GM12878 (cell line): ENCODE measurements around the gene KLHL20. TPM values are rescaled to one million over a fixed set of nuclear protein-coding genes. Genes with fewer than 3 reads are reported as not detected.
A peak's percentile ranks its signal among the peaks of the same experiment; 100 is the strongest.

Source experiments
- ATAC-seq: fragments of 200-7000 bp; cut with Tn5 transposase; 3 replicates; pipeline ENCODE4 v1.9.1; 2020; ENCODE audit warnings: mild to moderate bottlenecking, moderate library complexity
- BruUV-seq: library from RNA; stranded (reverse); fragments of 400-500 nt; replicated peaks from 2 replicates; lab custom pipeline; 2021; lab: Mats Ljungman, UMichigan
- CTCF ChIA-PET: fragments of 300-600 bp; sonication (Branson Sonifier 250); formaldehyde crosslinking; extraction: SDS; loops from one replicate; lab custom pipeline; 2021; ENCODE audit warnings: inconsistent platforms; lab: Yijun Ruan, JAX
- POLR2A ChIA-PET: fragments of 350-600 bp; formaldehyde crosslinking; extraction: SDS; loops from one replicate; lab custom pipeline; 2021; ENCODE audit warnings: inconsistent platforms; lab: Charles Lee
- RAD21 ChIA-PET: fragments of 300-600 bp; sonication (Branson Sonifier 250); formaldehyde crosslinking; loops from one replicate; lab custom pipeline; 2023; ENCODE audit warnings: antibody characterized with exemption; ENCODE audit not compliant: unreplicated experiment; lab: Charles Lee
- SMC1A ChIA-PET: fragments of 300-600 bp; sonication (Branson Sonifier 250); formaldehyde crosslinking; loops from one replicate; lab custom pipeline; 2023; ENCODE audit not compliant: unreplicated experiment, uncharacterized antibody; lab: Charles Lee
- DNase-seq: peaks from one replicate; pipeline ENCODE4 v3.0.0-alpha.2; 2011; ENCODE audit warnings: low read depth, low spot score
- FAIRE-seq: peaks from 3 replicates; lab custom pipeline; 2011; peaks lifted over from hg19 to GRCh38; lab: Jason Lieb, UNC
- H2AFZ ChIP-seq: 2 replicates; pipeline ENCODE4 v1.6.0; 2011; ENCODE audit warnings: low read depth, low read length, control low read depth; ENCODE audit not compliant: control insufficient read depth
- H3K27ac ChIP-seq: 2 replicates; pipeline ENCODE4 v1.5.1; 2011; ENCODE audit warnings: control low read depth; ENCODE audit not compliant: control insufficient read depth, insufficient read depth
- H3K27me3 ChIP-seq, 2 experiments: replicated peaks in 1 of 2; 2 replicates each; pipeline versions ENCODE4 v1.6.0 to v1.6.1; 2011; ENCODE audit warnings: low read length in 1 of 2; ENCODE audit not compliant: control insufficient read depth in 2 of 2, insufficient read depth in 2 of 2
- H3K36me3 ChIP-seq, 2 experiments: 2 replicates each; pipeline ENCODE4 v1.5.1; 2011; ENCODE audit warnings: low read length in 1 of 2; ENCODE audit not compliant: control insufficient read depth in 2 of 2, insufficient read depth in 2 of 2
- H3K4me1 ChIP-seq: 2 replicates; pipeline ENCODE4 v1.6.1; 2011; ENCODE audit warnings: mild to moderate bottlenecking, low read length, moderate library complexity, mixed read lengths; ENCODE audit not compliant: control insufficient read depth, insufficient read depth
- H3K4me2 ChIP-seq: 2 replicates; pipeline ENCODE4 v1.6.0; 2011; ENCODE audit warnings: control low read depth; ENCODE audit not compliant: control insufficient read depth, insufficient read depth
- H3K4me3 ChIP-seq: fragments of 200-600 bp; sonication (generic); 2 replicates; pipeline ENCODE4 v1.5.1; 2016
- H3K79me2 ChIP-seq: 2 replicates; pipeline ENCODE4 v1.6.0; 2011; ENCODE audit warnings: low read length; ENCODE audit not compliant: control insufficient read depth, insufficient read depth
- H3K9ac ChIP-seq: 2 replicates; pipeline ENCODE4 v1.8.0; 2011; ENCODE audit warnings: low read length, control low read depth, mixed read lengths; ENCODE audit not compliant: control insufficient read depth, insufficient read depth
- H3K9me3 ChIP-seq: replicated peaks from 3 replicates; pipeline ENCODE4 v1.5.1; 2011; ENCODE audit warnings: mild to moderate bottlenecking, low read length; ENCODE audit not compliant: control insufficient read depth, insufficient read depth
- H4K20me1 ChIP-seq: 2 replicates; pipeline ENCODE4 v1.6.0; 2011; ENCODE audit not compliant: control insufficient read depth, insufficient read depth
- BCL11A ChIP-seq: IDR thresholded peaks from 2 replicates; pipeline ENCODE4 v1.6.1; 2011; ENCODE audit warnings: low read depth, low read length
- BRCA1 ChIP-seq: IDR thresholded peaks from 2 replicates; pipeline ENCODE4 v1.6.1; 2011; ENCODE audit warnings: low read depth, low read length, improper control_type of control experiment
- ELK1 ChIP-seq: IDR thresholded peaks from 2 replicates; pipeline ENCODE4 v1.6.1; 2012; ENCODE audit warnings: low read depth, low read length, improper control_type of control experiment
- GATAD2B ChIP-seq: fragments of 450-650 bp; conservative IDR thresholded peaks from 2 replicates; pipeline ENCODE4 v1.6.1; 2017; ENCODE audit warnings: low read depth, mild to moderate bottlenecking, moderate library complexity
- HCFC1 ChIP-seq: fragments of 150-350 bp; IDR thresholded peaks from 2 replicates; pipeline ENCODE4 v1.6.1; 2014; ENCODE audit warnings: low read length
- NFYB ChIP-seq: IDR thresholded peaks from 2 replicates; pipeline ENCODE4 v1.6.1; 2011; ENCODE audit warnings: low read depth, mild to moderate bottlenecking, low read length, improper control_type of control experiment, moderate library complexity; ENCODE audit not compliant: insufficient read depth
- NKRF ChIP-seq: fragments of 450-650 bp; conservative IDR thresholded peaks from 2 replicates; pipeline ENCODE4 v1.6.1; 2017; ENCODE audit warnings: mild to moderate bottlenecking, moderate library complexity
- NR2C1 ChIP-seq: fragments of 450-650 bp; IDR thresholded peaks from 2 replicates; pipeline ENCODE4 v1.6.1; 2017; ENCODE audit warnings: antibody characterized with exemption, mild to moderate bottlenecking, moderate library complexity
- RAD21 ChIP-seq: IDR thresholded peaks from 2 replicates; pipeline ENCODE4 v1.6.1; 2011; ENCODE audit warnings: mild to moderate bottlenecking, low read depth, low read length, moderate library complexity; ENCODE audit not compliant: insufficient read depth
- RCOR1 ChIP-seq: conservative IDR thresholded peaks from 2 replicates; pipeline ENCODE4 v1.6.1; 2012; ENCODE audit warnings: low read depth, low read length, improper control_type of control experiment
- TAF1 ChIP-seq: IDR thresholded peaks from 2 replicates; pipeline ENCODE4 v1.6.1; 2011; ENCODE audit warnings: mild to moderate bottlenecking, low read depth, low read length, borderline replicate concordance
- WGBS: methylation state at CpG from one replicate; pipeline ENCODE4 v1.1.6; 2016; ENCODE audit warnings: low lambda C conversion rate; ENCODE audit not compliant: insufficient replicate concordance, insufficient coverage; ENCODE audit errors: missing lambda C conversion rate; 5-methylcytosine and 5-hydroxymethylcytosine counted together
- in situ Hi-C: fragments of 300-500 bp; cut with MboI; formaldehyde crosslinking; loops from 9 replicates; pipeline ENCODE4 v1.14.3; 2018; ENCODE audit warnings: mixed read lengths
- intact Hi-C: fragments of 100-400 bp; cut with micrococcal nuclease; formaldehyde crosslinking; loops from one replicate; pipeline ENCODE4 v1.14.2; 2022; ENCODE audit not compliant: unreplicated experiment
- polyA plus RNA-seq, 11 experiments: library from polyadenylated mRNA; depleted of rRNA in 4 of 11; unstranded in 6 of 11; stranded (reverse) in 5 of 11; fragments of >200 nt; fragmentation: Nextera tagmentation in 4 of 11; fragmentation: Illumina TruSeq in 1 of 11; extraction: Ambion mirVana in 4 of 11; extraction: Trizol in 1 of 11; gene quantifications; 1 replicate in 1 of 11; 2 replicates in 10 of 11; pipeline versions ENCODE4 v1.2.1 to v1.2.3, GENCODE V29; 2011 to 2016; ENCODE audit warnings: inconsistent platforms in 2 of 11, missing spikeins in 2 of 11, low read depth in 1 of 11
- total RNA-seq, 4 experiments: library from RNA; depleted of rRNA in 3 of 4; stranded (reverse); fragments of >200 nt in 3 of 4; fragmentation: Illumina TruSeq in 1 of 4; extraction: Trizol in 1 of 4; gene quantifications; 2 replicates each; pipeline versions ENCODE4 v1.2.1 to v1.2.3, GENCODE V29; 2013 to 2021
- TF ChIP-seq, protein P1 (sequence below): fragments of 450-650 bp; IDR thresholded peaks from 2 replicates; pipeline ENCODE4 v1.6.1; 2018; ENCODE audit warnings: borderline replicate concordance, mild to moderate bottlenecking; ENCODE audit not compliant: partially characterized antibody
- TF ChIP-seq, protein P2 (sequence below): fragments of 450-650 bp; IDR thresholded peaks from 2 replicates; pipeline ENCODE4 v1.6.1; 2017; ENCODE audit warnings: mild to moderate bottlenecking, low read depth, inconsistent platforms; ENCODE audit not compliant: poor library complexity, severe bottlenecking

KLHL20 gene
- total and polyA plus RNA-seq, 10 of the 15 experiments (the other 5 are each of a cell fraction or from before 2014, with no cell fraction given): 3.8 to 14.0 (median 10.0) TPM

DNA sequence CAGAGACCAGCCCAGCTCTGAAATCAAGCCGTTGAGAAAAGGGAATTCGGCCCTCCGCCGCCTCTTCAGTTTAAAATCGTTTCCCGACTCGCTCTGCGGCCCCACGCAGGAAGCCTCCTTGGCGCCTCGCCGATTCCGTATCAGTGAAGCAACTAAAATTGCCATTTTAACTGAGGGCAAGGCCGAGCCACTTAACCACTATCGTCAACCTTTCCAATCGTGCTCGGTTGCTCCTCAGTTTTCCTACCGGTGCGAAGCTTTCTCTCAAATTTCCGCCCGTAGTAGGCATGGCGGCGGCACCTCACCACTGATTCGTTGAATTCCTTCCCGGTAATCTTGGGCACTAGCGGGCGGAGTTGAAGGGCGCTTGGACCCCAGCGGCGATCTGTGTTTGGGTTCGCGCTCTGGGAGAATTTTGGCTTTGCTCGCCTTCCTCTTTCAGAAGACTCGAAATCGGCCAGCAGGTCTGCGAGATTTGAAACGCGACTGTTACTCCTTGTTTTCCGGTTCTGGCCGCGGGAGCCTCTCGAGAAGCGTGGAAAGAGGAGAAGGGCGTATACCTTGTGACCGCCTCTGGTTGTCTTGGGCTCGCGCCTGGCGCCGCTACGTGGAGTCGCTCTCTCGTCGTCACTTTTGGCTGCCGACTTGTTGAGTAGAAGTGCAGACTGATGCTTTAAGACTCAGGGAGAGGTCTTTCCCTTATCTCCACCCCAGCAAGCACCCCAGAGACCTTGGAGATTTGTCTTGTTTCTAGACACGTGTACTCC, 109.7 kb downstream of the KLHL20 start, which contains the start of the genes CENPL and DARS2:
CENPL (minus strand) TSS at position 569 of the 767 bp plus-strand sequence. CDS start 13,584 bp downstream, outside the sequence.
DARS2 (plus strand) TSS at position 359 of the 767 bp plus-strand sequence. CDS start 557 bp downstream, outside the sequence.
- POLR2A ChIA-PET: interaction anchor here (0.7 to 2.9 kb wide), 6 partner anchors 40 to 348 kb away, joined by 3 to 17 read pairs (median 4); partner anchors contain the start of genes GAS5, KLHL20, PRDX6 and ZBTB37
- in situ Hi-C loops (loop anchor here (5.0 to 10.0 kb wide), 2 partner anchors 392 to 1080 kb away; no protein-coding TSS in a partner anchor), intact Hi-C loops (loop anchor here (1.0 to 10.0 kb wide), 8 partner anchors 44 to 1170 kb away; partner anchors contain the start of genes CACYBP, KLHL20, PRDX6 and TNFSF4)
- Histone ChIP-seq H2AFZ (peak within 1 kb of the TSS; percentile 87), H3K79me2 (peaks cover 50% of the 10 kb centered on the region), H3K27me3 (no peaks in the 10 kb centered on the region), H4K20me1 (no peaks in the 10 kb centered on the region), H3K4me2 (peak within 1 kb of the TSS; percentile 48), H3K36me3 (no peaks in the 10 kb centered on the region; a peak in 2 of 4 replicates), H3K27ac (peak within 1 kb of the TSS; percentile 91), H3K9me3 (no peaks in the 10 kb centered on the region), H3K4me3 (peak within 1 kb of the TSS; percentile 92), H3K4me1 (no peaks in the 10 kb centered on the region; the same call in 1 of the 2 replicates), H3K9ac (peak within 1 kb of the TSS; percentile 93)
- CTCF ChIA-PET: interaction anchor here (0.6 to 3.3 kb wide), 16 partner anchors 14 to 1093 kb away, joined by 3 to 25 read pairs (median 4); partner anchors contain the start of gene PRDX6
- under 1% methylated on average over 55 of the region's 55 CpGs for WGBS
- RAD21 ChIA-PET: interaction anchor here (0.6 to 4.9 kb wide), 16 partner anchors 9 to 1080 kb away, joined by 3 to 31 read pairs (median 3); partner anchors contain the start of genes GAS5, KLHL20 and ZBTB37
- SMC1A ChIA-PET: interaction anchor here (0.7 to 2.1 kb wide), 14 partner anchors 27 to 1079 kb away, joined by 3 to 11 read pairs (median 3); partner anchors contain the start of genes GAS5, KLHL20 and ZBTB37
- ATAC-seq (peak; percentile 87), DNase-seq (peak; percentile 94), FAIRE-seq (peak; percentile 98)
- TSS peak; percentile 95 for BruUV-seq
- TF ChIP-seq NKRF (peak; percentile 53), BCL11A (peak; percentile 22; the same call in 1 of the 2 replicates), BRCA1 (no peak; the same call in 1 of the 2 replicates), TAF1 (peak; percentile 29; the same call in 1 of the 2 replicates), RAD21 (no peak), NFYB (peak; percentile 87), HCFC1 (peak; percentile 84), ELK1 (peak; percentile 12; the same call in 1 of the 2 replicates), RCOR1 (0 out of 2 replicates have a peak, but pooled peaks have one; percentile 78), GATAD2B (peak; percentile 81), NR2C1 (peak; percentile 91)
- TF ChIP-seq, protein P1, sequence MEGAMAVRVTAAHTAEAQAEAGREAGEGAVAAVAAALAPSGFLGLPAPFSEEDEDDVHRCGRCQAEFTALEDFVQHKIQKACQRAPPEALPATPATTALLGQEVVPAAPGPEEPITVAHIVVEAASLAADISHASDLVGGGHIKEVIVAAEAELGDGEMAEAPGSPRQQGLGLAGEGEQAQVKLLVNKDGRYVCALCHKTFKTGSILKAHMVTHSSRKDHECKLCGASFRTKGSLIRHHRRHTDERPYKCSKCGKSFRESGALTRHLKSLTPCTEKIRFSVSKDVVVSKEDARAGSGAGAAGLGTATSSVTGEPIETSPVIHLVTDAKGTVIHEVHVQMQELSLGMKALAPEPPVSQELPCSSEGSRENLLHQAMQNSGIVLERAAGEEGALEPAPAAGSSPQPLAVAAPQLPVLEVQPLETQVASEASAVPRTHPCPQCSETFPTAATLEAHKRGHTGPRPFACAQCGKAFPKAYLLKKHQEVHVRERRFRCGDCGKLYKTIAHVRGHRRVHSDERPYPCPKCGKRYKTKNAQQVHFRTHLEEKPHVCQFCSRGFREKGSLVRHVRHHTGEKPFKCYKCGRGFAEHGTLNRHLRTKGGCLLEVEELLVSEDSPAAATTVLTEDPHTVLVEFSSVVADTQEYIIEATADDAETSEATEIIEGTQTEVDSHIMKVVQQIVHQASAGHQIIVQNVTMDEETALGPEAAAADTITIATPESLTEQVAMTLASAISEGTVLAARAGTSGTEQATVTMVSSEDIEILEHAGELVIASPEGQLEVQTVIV: peak; percentile 80
- TF ChIP-seq, protein P2, sequence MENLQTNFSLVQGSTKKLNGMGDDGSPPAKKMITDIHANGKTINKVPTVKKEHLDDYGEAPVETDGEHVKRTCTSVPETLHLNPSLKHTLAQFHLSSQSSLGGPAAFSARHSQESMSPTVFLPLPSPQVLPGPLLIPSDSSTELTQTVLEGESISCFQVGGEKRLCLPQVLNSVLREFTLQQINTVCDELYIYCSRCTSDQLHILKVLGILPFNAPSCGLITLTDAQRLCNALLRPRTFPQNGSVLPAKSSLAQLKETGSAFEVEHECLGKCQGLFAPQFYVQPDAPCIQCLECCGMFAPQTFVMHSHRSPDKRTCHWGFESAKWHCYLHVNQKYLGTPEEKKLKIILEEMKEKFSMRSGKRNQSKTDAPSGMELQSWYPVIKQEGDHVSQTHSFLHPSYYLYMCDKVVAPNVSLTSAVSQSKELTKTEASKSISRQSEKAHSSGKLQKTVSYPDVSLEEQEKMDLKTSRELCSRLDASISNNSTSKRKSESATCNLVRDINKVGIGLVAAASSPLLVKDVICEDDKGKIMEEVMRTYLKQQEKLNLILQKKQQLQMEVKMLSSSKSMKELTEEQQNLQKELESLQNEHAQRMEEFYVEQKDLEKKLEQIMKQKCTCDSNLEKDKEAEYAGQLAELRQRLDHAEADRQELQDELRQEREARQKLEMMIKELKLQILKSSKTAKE: peak; percentile 17
